Activated B cell treated with CpG ODN at 0.5 μM for 24 hours (primary cell): ENCODE measurements around the gene AFF3. TPM values are rescaled to one million over a fixed set of nuclear protein-coding genes. Genes with fewer than 3 reads are reported as not detected.

ENCODE experiments used
- ATAC-seq: fragments of 200-7000 bp; cut with Tn5 transposase; one replicate; pipeline ENCODE4 v1.10.0; 2021; ENCODE audit warnings: low read depth, mild to moderate bottlenecking, moderate library complexity
- CTCF ChIA-PET: fragments of 350-600 bp; sonication (Branson Sonifier 250); formaldehyde crosslinking; loops from one replicate; lab custom pipeline; 2021; ENCODE audit warnings: antibody characterized with exemption; lab: Charles Lee
- POLR2A ChIA-PET: fragments of 350-600 bp; sonication (Branson Sonifier 250); formaldehyde crosslinking; loops from one replicate; lab custom pipeline; 2021; ENCODE audit warnings: antibody characterized with exemption; lab: Charles Lee
- DNase-seq: peaks from one replicate; pipeline ENCODE4 v3.0.0; 2022
- H3K27ac Mint-ChIP-seq: one replicate; pipeline ENCODE4 v1.8.0; 2020; ENCODE audit warnings: mixed read lengths
- H3K27me3 Mint-ChIP-seq: one replicate; pipeline ENCODE4 v1.8.0; 2021; ENCODE audit warnings: mixed read lengths
- H3K36me3 Mint-ChIP-seq: one replicate; pipeline ENCODE4 v1.8.0; 2021; ENCODE audit warnings: low read depth, mixed read lengths
- H3K4me1 Mint-ChIP-seq: one replicate; pipeline ENCODE4 v1.8.0; 2021; ENCODE audit warnings: mixed read lengths
- H3K4me3 Mint-ChIP-seq: one replicate; pipeline ENCODE4 v1.8.0; 2020; ENCODE audit warnings: mild to moderate bottlenecking, mixed read lengths
- H3K9me3 Mint-ChIP-seq: one replicate; pipeline ENCODE4 v1.8.0; 2020; ENCODE audit warnings: mixed read lengths
- intact Hi-C: fragments of 100-400 bp; cut with micrococcal nuclease; formaldehyde crosslinking; loops from one replicate; pipeline ENCODE4 v1.15.1; 2024
- total RNA-seq: library from RNA; stranded (reverse); gene quantifications from 2 replicates; pipeline ENCODE4 v1.2.3, GENCODE V29; 2022
- TF ChIP-seq, protein P1 (sequence below): fragments of 200-600 bp; IDR thresholded peaks from one replicate; pipeline ENCODE4 v1.8.0; 2022; ENCODE audit warnings: antibody characterized with exemption, mild to moderate bottlenecking

AFF3 gene
- total RNA-seq, 1 donor from 2014 or later: 271 TPM

DNA sequence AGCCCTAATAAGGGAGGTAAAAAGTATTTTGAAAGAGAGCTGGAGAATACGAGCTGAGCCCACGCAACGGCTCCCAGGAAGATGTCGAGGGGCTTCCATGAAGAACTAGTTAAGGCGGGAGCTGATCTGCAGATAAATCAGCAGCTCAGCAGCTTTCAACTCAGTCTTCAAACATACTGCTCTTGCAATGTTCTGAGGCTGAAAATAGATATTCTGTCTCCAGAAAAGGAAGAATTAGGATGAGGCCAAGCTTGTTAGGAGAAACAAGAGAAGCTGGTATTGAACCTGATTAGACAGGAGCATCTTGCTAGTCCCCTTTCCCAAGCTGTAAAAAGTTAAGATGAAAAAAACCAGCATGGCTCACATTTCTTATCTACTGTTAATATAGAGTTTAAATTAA lies 91.1 kb downstream of the AFF3 start:
- no peaks in the 10 kb centered on the region for H3K9me3 Mint-ChIP-seq
- peak overlapping the region; percentile 24 for H3K27ac Mint-ChIP-seq
- no peak overlapping the region for H3K4me3 Mint-ChIP-seq
- H3K36me3 Mint-ChIP-seq: peaks cover 81% of the 10 kb centered on the region
- peaks cover 23% of the 10 kb centered on the region for H3K4me1 Mint-ChIP-seq
- CTCF ChIA-PET: no interaction called here
- ATAC-seq: no peak
- H3K27me3 Mint-ChIP-seq: no peaks in the 10 kb centered on the region
- POLR2A ChIA-PET: no interaction called here
- intact Hi-C loops: no loop called here
- no peak for DNase-seq
- TF ChIP-seq, protein P1, sequence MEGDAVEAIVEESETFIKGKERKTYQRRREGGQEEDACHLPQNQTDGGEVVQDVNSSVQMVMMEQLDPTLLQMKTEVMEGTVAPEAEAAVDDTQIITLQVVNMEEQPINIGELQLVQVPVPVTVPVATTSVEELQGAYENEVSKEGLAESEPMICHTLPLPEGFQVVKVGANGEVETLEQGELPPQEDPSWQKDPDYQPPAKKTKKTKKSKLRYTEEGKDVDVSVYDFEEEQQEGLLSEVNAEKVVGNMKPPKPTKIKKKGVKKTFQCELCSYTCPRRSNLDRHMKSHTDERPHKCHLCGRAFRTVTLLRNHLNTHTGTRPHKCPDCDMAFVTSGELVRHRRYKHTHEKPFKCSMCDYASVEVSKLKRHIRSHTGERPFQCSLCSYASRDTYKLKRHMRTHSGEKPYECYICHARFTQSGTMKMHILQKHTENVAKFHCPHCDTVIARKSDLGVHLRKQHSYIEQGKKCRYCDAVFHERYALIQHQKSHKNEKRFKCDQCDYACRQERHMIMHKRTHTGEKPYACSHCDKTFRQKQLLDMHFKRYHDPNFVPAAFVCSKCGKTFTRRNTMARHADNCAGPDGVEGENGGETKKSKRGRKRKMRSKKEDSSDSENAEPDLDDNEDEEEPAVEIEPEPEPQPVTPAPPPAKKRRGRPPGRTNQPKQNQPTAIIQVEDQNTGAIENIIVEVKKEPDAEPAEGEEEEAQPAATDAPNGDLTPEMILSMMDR: no peak

DNA sequence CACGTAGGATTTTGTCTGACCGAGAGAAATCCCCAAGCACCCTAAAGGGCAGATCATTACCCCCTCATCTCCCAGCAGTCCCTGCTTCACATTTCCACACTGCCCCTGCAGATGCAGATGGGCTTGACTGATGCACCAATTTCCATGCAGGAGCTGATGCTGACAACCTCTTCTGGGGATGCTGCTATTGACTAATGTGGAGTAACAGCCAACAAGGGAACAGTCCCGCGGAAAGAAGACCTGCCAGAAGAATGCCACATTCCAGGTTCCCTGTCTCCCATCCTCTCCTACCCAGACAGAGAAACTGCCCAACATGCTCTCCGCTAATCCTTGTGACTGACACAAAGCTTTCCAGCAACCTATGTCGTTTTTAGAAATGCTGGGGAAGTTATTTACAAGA lies 91.7 kb downstream of the AFF3 start:
- TF ChIP-seq, protein P1: no peak
- H3K4me1 Mint-ChIP-seq: peaks cover 24% of the 10 kb centered on the region
- CTCF ChIA-PET: no interaction called here
- H3K4me3 Mint-ChIP-seq: no peak overlapping the region
- POLR2A ChIA-PET: no interaction called here
- ATAC-seq: no peak
- H3K9me3 Mint-ChIP-seq: no peaks in the 10 kb centered on the region
- no peaks in the 10 kb centered on the region for H3K27me3 Mint-ChIP-seq
- H3K36me3 Mint-ChIP-seq: peaks cover 81% of the 10 kb centered on the region
- no peak for DNase-seq
- intact Hi-C loops: no loop called here
- H3K27ac Mint-ChIP-seq: no peak overlapping the region

DNA sequence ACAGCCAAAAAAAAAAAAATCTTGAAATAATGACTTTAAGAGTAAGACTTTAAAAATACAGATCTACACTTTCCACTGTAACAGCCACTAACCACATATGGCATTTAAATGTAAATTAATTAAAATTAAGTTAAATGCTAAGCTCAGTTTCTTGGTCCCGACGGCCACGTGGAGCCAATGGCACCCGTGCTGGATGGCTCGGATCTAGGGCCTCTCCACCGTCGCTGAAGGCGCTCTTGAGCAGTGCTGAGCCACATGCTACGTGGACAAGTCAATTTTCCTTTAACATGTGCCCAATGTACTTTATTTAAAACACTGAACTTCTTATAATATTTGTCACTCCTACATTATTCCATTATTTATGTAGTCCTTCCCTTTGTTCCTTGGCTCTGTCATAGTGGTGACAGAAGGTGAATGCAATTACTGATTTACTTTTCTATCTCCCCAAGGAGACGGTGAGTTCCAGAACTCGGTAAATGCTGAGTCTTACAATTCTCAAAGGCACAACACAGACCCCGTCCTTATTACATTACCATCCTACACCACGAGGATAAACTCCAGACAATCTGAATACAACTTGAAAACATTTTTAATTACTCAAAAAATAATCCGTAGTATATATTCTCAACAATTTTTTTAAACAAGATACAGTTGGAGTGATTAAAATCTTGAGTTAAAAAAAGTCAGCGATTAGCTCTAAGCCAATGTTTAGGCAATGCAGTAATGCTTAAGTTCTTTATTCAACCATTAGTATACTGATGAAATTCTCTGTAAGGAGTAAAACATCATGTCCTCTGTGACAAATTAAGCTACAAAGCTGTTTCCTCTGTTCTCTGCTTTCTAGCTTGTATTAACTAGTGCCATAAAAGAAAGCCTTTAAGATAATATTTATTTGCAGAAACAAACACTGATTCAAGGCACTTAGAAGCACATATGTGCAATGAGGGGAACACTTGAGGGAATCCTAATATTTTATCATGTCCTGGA lies 95.1 kb downstream of the AFF3 start:
- TF ChIP-seq, protein P1: no peak
- H3K4me3 Mint-ChIP-seq: no peak overlapping the region
- no peak for ATAC-seq
- ChIA-PET POLR2A (interaction anchor here (0.6 kb wide), 1 partner anchor 10 kb away, joined by 3 read pairs; no protein-coding TSS in a partner anchor), CTCF (no interaction called here)
- peaks cover 80% of the 10 kb centered on the region for H3K36me3 Mint-ChIP-seq
- H3K27ac Mint-ChIP-seq: no peak overlapping the region
- H3K27me3 Mint-ChIP-seq: no peaks in the 10 kb centered on the region
- H3K9me3 Mint-ChIP-seq: no peaks in the 10 kb centered on the region
- intact Hi-C loops: no loop called here
- H3K4me1 Mint-ChIP-seq: peaks cover 30% of the 10 kb centered on the region
- no peak for DNase-seq

DNA sequence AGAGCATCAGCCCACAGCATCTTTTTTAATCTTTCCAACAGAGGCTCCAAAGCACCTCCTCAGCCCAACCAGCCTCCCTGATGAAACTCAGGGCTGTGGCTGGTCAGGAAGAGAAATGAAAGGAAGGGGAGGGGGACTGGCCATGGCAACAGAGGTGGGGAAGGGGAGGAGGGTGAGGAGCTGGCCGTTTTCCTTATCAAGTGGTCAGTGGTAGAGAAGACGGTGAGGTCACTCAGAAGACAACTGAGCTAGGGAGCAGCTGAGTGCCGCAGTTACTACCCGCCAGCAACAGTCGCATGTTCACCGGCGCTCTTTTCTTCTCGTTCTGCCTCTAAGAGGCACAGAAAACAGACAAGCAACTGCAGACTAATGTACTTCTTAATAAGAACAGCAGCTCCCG lies 97.4 kb downstream of the AFF3 start:
- Mint-ChIP-seq H3K27ac (no peak overlapping the region), H3K4me1 (peaks cover 48% of the 10 kb centered on the region), H3K36me3 (peaks cover 81% of the 10 kb centered on the region), H3K9me3 (no peaks in the 10 kb centered on the region), H3K27me3 (no peaks in the 10 kb centered on the region), H3K4me3 (no peak overlapping the region)
- DNase-seq (no peak), ATAC-seq (no peak)
- CTCF ChIA-PET: no interaction called here
- intact Hi-C loops: loop anchor here (5.0 kb wide), 1 partner anchor 38 kb away; no protein-coding TSS in a partner anchor
- POLR2A ChIA-PET: no interaction called here
- TF ChIP-seq, protein P1: no peak

DNA sequence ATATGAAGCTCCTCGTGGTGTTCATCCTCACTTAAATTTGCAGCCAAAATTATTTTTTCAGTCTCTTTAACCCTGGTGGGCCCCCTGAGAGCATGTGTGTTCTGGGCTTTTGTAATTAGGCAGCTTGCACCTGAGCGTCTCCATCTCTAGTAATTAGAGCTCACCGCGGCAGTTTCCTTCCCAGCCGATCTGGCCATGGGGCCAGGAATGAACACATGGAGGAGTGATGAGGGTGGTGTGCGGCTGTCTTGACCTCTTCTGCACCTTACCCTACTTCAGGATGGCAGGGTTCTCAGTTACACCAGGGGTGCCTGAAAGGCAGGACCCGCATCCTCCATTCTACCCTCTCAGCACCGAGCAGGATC lies 98.5 kb downstream of the AFF3 start:
- Mint-ChIP-seq H3K9me3 (no peaks in the 10 kb centered on the region), H3K27ac (no peak overlapping the region), H3K4me3 (no peak overlapping the region), H3K4me1 (peaks cover 57% of the 10 kb centered on the region), H3K36me3 (peaks cover 84% of the 10 kb centered on the region), H3K27me3 (no peaks in the 10 kb centered on the region)
- ATAC-seq: no peak
- TF ChIP-seq, protein P1: no peak
- CTCF ChIA-PET: interaction anchor here (0.8 kb wide), 1 partner anchor 178 kb away, joined by 3 read pairs; no protein-coding TSS in a partner anchor
- intact Hi-C loops: loop anchor here (5.0 kb wide), 1 partner anchor 37 kb away; no protein-coding TSS in a partner anchor
- DNase-seq: no peak
- POLR2A ChIA-PET: no interaction called here
